Astrocyte of the spinal cord (primary cell): ENCODE data around the gene MCUR1.
"Not testable (repeated sequence)": the region's sequence is repeated elsewhere in the genome, so short reads cannot be mapped to it uniquely, and the experiment has no call there.

Source experiments
- DNase-seq: peaks from one replicate; pipeline ENCODE4 v3.0.0; 2011; ENCODE audit warnings: low read depth, low spot score
- H3K4me3 ChIP-seq: 2 replicates; pipeline ENCODE4 v1.5.1; 2011; ENCODE audit warnings: low read depth, mild to moderate bottlenecking, low read length, moderate library complexity
- in situ Hi-C: cut with HindIII; loops from 2 replicates; pipeline ENCODE4 v1.10.0; 2017; ENCODE audit warnings: low sequenced_read_pairs
- TF ChIP-seq, protein P1 (sequence below): IDR thresholded peaks from 2 replicates; pipeline ENCODE4 v1.5.1; 2012; ENCODE audit warnings: low read depth, mild to moderate bottlenecking, low read length, inconsistent platforms

Gene MCUR1, protein sequence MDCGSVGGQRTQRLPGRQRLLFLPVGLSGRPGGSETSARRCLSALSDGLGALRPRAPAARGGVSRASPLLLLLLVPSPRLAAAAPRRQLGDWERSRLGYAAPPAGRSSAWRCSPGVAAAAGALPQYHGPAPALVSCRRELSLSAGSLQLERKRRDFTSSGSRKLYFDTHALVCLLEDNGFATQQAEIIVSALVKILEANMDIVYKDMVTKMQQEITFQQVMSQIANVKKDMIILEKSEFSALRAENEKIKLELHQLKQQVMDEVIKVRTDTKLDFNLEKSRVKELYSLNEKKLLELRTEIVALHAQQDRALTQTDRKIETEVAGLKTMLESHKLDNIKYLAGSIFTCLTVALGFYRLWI

DNA sequence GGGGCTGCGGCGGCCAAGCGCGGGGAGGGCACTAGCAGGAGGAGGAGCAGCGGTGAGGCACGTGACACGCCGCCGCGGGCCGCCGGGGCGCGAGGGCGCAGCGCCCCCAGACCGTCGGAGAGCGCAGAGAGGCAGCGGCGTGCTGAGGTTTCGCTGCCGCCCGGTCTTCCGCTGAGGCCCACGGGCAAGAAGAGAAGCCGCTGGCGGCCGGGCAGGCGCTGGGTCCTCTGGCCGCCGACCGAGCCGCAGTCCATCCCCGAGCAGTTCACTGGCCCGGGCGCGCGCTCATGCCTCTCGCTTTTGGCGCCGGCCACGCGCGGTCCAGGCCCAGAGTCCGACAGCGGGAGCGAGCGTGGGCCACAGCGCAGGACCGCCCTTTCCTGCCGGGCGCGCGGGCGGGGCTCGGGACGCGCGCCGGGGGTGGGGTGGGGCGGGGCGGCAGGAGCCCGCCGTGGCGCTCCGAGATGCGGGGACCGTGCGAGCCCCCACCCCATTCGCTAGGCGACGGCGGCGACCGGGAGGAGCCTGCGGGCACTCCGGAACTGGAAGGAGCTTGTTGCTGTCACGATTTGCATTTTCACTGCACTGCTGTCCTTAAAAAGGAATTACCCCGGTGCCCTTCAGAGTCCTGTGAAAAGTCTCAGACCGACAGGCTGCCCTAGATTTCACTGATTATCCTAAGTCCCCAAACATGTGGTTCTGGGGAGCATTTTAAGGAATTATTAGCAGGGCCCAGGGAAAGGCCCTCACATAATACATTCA lies at the start of gene MCUR1:
TSS of gene MCUR1 (minus strand) at position 382 of the 762 bp plus-strand sequence. CDS start at position 254, 128 bp downstream.
- TF ChIP-seq, protein P1, sequence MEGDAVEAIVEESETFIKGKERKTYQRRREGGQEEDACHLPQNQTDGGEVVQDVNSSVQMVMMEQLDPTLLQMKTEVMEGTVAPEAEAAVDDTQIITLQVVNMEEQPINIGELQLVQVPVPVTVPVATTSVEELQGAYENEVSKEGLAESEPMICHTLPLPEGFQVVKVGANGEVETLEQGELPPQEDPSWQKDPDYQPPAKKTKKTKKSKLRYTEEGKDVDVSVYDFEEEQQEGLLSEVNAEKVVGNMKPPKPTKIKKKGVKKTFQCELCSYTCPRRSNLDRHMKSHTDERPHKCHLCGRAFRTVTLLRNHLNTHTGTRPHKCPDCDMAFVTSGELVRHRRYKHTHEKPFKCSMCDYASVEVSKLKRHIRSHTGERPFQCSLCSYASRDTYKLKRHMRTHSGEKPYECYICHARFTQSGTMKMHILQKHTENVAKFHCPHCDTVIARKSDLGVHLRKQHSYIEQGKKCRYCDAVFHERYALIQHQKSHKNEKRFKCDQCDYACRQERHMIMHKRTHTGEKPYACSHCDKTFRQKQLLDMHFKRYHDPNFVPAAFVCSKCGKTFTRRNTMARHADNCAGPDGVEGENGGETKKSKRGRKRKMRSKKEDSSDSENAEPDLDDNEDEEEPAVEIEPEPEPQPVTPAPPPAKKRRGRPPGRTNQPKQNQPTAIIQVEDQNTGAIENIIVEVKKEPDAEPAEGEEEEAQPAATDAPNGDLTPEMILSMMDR, result no peak
- in situ Hi-C loops, result no loop called here
- DNase-seq, result peak; percentile 84
- H3K4me3 ChIP-seq, result peak within 1 kb of the TSS; percentile 71

DNA sequence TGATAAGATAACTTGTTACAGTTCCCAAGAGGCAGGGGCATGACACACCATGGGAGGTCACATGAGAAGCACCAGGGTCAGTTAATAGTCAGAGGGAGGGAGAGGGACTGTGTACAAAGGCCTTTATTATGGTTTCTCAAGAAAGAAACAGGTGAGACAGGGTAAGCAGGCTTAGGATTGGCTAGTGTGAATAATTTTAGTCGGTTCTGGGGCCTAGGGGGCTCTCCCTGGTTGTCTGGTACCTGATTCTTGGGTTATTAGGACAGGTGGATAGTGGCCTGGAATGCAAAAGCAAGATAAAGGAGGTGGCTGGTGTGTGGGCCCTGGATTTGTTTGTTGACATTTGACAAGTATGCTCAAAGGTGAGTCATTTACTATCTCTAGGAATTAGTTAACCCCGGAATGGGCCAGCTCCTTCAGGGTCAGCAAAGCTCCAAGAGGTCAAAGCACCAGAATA lies 49.4 kb upstream of the MCUR1 start:
- H3K4me3 ChIP-seq, result no peak overlapping the region
- TF ChIP-seq, protein P1, result no peak
- DNase-seq, result no peak
- in situ Hi-C loops, result no loop called here

DNA sequence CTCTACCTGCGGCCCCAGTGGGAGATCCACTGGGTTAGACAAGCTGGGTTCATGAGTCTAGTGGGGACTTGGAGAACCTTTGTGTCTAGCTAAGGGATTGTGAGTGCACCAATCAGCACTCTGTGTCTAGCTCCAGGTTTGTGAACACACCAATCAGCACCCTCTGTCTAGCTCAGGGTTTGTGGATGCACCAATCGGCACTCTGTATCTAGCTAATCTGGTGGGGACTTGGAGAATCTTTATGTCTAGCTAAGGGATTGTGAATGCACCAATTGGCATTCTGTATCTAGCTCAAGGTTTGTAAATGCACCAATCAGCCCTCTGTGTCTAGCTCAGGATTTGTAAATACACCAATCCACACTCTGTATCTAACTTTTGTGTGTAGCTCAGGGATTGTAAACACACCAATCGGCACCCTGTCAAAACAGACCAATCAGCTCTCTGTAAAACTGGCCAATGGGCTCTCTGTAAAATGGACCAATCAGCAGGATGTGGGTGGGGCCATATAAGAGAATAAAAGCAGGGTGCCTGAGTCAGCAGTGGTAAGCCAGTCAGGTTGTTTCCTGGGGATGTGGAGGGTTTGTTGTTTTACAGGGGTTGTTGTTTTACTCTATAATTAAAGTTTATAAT lies 46.3 kb upstream of the MCUR1 start:
- DNase-seq, in situ Hi-C loops: not testable (repeated sequence)
- H3K4me3 ChIP-seq, result peak overlapping the region; percentile 33

DNA sequence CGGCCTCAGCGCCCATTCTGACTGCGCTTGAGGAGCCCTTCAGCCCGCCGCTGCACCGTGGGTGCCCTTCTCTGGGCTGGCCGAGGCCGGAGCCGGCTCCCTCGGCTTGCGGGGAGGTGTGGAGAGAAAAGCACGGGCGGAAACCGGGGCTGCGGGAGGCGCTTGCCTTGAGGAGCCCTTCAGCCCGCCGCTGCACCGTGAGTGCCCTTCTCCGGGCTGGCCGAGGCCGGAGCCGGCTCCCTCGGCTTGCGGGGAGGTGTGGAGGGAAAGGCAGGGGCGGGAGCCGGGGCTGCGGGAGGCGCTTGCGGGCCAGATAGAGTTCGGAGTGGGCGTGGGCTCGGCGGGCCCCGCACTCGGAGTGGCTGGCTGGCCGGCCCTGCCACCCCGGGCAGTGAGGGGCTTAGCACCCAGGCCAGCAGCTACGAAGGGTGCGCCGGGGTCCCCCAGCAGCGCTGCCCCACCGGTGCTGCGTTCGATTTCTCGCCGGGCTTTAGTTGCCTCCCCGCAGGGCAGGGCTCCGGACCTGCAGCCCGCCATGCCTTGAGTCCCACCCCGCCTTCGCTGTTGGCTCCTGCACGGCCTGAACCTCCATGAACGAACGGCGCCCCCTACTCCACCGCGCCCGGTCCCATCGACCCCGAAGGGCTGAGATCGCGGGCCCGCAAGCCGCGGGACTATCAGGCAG lies 45.7 kb upstream of the MCUR1 start:
- H3K4me3 ChIP-seq, result peak overlapping the region; percentile 33
- in situ Hi-C loops, result no loop called here
- TF ChIP-seq, protein P1, result no peak
- no peak for DNase-seq

DNA sequence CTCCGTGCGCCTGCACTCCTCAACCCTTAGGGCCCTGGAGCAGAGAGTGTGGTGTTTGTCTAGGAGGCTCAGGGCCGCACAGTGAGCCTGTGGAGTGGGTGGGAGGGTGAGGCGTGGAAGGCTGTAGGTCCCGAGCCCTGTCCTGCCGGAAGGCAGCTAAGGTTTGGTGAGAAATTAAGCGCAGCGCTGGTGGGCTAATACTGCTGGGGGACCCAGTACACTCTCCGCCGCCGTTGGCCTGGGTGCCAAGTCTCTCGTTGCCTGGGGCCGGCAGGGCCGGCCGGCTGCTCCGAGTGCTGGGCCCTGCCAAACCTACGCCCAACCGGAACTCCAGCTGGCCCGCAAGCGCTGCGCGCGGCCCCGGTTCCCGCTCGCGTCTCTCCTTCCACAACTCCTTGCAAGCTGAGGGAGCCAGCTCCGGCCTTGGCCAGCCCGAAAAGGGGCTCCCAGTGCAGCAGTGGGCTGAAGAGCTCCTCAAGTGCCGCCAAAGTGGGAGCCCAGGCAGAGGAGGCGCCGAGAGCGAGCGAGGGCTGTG lies 40.4 kb upstream of the MCUR1 start:
- TF ChIP-seq, protein P1, result no peak
- in situ Hi-C loops, result no loop called here

DNA sequence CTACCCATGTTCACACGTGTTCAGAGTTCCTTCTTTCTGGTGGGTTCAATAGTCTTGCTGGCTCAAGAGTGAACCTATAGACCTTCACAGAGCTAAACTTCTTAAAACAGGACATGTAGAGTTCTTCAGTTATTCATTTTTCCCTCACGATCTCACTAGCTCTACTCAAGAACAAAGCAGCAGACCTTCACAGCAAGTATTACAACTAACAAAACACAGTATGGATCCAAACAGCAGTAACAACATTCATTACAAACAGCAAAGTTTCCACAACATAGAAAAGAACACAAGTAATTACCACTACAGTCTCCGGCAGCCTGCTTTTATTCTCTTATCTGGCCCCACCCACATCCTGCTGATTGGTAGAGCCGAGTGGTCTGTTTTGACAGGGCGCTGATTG lies 39.5 kb upstream of the MCUR1 start:
- no peak overlapping the region for H3K4me3 ChIP-seq
- TF ChIP-seq, protein P1, result no peak
- in situ Hi-C loops, result no loop called here
- DNase-seq, result no peak

More for the DNA sequence above, 40.4 kb upstream of the MCUR1 start:
- no peak overlapping the region for H3K4me3 ChIP-seq
- no peak for DNase-seq
